LoVo (cell line): ENCODE data around the gene PPDPF.
"Not testable (repeated sequence)": the region's sequence is repeated elsewhere in the genome, so short reads cannot be mapped to it uniquely, and the experiment has no call there.

Experiments used
- DNase-seq: peaks from one replicate; pipeline ENCODE4 v3.0.0-alpha.2; 2016; ENCODE audit warnings: low spot score

The PPDPF gene

GRCh38 chr20:63565021-63565698, 44.6 kb downstream of the PPDPF start:
- no peak for DNase-seq

GRCh38 chr20:63565699-63566335, 45.3 kb downstream of the PPDPF start:
- DNase-seq, result no peak

GRCh38 chr20:63566395-63567135, 46.0 kb downstream of the PPDPF start:
- no peak for DNase-seq

DNA sequence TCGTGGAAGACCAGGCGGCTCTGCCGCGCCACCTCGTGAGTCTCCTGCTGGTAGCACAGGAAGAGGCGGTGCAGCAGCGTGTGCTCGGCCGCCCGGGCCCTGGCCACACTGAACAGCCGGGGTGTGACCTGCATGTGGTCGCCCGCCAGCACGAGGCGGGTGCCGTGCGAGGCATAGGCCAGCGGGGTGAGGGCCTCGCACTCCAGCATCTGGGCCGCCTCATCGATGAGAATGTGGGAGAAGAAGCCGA, 46.5 kb downstream of the PPDPF start:
- DNase-seq, result no peak

DNA sequence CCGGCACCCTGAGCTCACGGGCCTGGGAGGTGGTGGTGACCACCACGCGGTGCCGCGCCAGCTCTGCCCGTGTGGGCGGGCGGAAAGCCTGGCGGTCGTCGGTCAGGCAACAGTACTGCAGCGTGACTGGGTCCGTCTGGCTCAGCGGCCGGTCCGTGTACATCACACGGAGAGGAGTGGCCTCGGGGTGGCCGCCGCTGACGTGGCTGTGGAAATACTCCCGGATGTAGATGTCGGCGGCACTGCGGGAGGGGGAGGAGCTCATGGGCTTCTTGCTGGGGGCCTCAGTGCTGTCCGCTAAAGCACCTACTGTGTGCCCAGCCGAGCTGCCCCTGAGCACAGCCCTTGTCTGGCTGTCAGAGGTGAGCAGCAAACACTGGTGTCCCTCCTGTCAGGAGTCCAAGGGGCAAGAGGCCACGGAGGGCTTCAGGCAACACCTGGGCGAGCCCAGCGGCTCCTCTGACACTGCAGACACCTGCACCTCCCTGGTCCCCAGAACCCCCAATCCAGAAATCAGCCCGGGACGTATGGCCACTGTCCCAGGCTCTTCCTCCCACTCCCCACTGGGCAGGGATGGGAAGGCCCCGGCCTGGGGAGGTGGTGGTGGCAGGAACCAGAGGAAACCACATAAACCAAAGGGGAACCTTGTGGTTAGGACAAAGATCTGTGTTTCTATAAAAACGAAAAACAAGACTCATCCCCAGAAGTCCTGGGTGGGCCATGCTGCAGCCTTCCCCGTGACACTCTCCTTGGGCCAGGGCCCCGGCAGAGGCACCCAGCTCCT, 47.0 kb downstream of the PPDPF start:
- no peak for DNase-seq

GRCh38 chr20:63568170-63568981, 47.8 kb downstream of the PPDPF start:
- DNase-seq, result no peak

DNA sequence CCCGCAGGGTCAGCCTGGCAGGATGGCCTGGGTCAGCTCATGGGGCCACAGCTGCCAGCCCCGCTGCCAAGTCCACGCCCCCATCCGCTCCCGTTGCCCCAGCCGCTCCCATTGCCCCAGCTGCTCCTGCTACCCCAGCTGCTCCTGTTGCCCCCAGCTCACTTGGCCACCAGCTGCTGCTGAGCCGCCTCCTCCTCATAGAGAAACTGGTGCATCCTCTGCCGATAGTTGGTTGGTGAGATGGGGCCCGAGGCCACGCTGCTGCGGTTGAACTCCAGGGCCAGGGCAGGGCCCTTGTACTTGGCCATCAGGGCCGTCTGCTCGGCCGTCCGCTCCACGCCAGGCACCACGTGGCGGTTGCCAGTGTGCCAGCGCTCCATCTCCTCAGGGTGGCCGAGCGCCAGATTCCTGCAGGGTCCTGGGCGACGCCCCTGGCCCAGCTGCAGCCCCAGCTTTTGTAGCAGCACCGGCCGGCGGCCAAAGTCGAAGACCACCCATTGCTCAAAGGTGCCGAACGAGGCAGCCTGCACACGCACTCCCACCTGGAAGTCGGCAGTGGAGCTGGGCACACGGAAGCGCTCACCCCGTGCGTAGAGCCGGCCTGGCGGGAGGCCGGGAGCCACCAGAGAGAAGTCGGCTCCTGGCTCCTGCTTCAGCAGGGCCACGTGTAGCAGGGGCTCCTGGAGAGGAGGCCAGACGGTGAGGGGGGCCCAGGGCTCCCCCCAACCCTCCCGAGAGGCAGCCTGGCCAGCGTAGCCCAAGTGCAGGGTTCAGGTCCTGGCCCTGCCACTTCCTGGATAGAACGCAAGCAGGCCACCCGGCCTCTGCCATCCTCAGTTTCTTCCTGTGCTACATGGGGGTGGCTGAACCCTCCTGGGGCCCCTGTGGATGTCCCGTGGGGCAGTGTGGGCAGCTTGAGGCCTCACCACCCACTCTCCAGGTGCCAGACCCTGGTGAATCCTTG, 48.7 kb downstream of the PPDPF start:
- DNase-seq, result no peak

DNA sequence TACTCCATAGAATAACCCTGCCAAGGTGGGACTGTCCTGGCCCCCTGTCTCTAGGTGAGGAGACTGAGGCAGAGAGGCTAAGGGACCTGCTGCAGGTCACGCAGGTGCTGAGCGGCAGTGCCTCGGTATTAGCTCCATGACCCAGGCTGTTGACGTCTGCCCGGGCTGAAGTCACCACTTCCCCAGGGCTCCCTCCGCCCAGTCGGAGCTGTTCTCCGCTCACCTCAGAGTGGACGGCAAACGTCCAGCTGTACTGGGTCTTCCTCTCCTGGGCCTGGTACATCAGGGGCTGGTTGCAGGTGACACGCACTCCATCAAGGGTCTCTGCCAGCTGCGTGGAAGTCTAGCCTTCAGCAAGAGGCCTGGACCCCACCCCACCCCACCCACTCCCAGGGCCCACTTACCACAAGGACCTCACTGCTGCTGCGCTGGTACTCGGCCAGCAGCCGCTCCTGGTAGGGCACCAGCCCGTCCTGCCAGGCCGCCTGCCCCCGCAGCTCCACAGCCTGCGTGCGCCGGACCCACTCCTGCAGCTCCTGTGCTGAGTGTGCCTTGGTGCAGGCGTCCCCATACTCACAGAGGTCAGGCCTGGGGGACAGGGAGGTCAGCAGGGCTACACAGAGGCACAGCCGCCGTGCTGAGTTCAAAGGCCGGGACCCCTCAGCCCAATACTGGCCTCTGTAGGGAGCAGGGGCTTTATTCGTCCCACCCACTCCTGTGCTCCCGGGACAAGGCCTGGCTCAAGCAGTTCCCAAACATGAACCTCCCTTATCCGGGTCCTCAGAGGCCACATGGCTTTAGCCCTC, 49.9 kb downstream of the PPDPF start:
- DNase-seq, result no peak

DNA sequence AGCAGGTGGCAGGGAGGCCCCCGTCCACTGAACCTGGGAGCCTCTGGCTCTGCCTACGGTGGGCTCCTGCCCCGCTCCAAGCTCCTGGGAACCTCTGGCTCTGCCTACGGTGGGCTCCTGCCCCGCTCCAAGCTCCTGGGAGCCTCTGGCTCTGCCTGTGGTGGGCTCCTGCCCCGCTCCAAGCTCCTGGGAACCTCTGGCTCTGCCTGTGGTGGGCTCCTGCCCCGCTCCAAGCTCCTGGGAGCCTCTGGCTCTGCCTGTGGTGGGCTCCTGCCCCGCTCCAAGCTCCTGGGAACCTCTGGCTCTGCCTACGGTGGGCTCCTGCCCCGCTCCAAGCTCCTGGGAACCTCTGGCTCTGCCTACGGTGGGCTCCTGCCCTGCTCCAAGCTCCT, 50.5 kb downstream of the PPDPF start:
- not testable (repeated sequence) for DNase-seq
